Keratinocyte (primary cell): Measurements from ENCODE around the gene TSC22D4.

Experiments
- EZH2 ChIP-seq: IDR thresholded peaks from one replicate; pipeline ENCODE4 v1.6.1; 2012; ENCODE audit warnings: inconsistent platforms, mild to moderate bottlenecking, low read length, moderate library complexity
- TF ChIP-seq, protein P1 (sequence below), 3 experiments: IDR thresholded peaks in 1 of 3; conservative IDR thresholded peaks in 1 of 3; optimal IDR thresholded peaks in 1 of 3; 2 replicates in 2 of 3; 3 replicates in 1 of 3; pipeline versions ENCODE3 to v1.5.1; 2011; ENCODE audit warnings: low read length in 3 of 3, mild to moderate bottlenecking in 3 of 3, moderate library complexity in 2 of 3, control low read depth in 1 of 3, inconsistent platforms in 1 of 3; ENCODE audit not compliant: insufficient read depth in 2 of 3; ENCODE audit errors: extremely low read depth in 1 of 3

DNA sequence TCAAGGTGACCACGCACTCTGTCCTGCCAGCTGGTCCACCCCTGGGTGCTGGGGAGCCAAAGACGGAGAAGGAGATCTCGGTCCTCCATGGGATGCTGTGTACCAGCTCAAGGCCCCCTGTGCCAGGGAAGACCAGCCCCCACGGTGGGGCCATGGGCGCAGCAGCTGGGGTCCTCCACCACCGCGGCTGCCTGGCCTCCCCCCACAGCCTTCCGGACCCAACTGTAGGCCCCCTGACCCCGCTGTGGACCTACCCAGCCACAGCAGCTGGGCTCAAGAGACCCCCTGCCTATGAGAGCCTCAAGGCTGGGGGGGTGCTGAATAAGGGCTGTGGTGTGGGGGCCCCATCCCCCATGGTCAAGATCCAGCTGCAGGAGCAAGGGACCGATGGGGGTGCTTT lies 10.1 kb upstream of the TSC22D4 start:
- TF ChIP-seq, protein P1, sequence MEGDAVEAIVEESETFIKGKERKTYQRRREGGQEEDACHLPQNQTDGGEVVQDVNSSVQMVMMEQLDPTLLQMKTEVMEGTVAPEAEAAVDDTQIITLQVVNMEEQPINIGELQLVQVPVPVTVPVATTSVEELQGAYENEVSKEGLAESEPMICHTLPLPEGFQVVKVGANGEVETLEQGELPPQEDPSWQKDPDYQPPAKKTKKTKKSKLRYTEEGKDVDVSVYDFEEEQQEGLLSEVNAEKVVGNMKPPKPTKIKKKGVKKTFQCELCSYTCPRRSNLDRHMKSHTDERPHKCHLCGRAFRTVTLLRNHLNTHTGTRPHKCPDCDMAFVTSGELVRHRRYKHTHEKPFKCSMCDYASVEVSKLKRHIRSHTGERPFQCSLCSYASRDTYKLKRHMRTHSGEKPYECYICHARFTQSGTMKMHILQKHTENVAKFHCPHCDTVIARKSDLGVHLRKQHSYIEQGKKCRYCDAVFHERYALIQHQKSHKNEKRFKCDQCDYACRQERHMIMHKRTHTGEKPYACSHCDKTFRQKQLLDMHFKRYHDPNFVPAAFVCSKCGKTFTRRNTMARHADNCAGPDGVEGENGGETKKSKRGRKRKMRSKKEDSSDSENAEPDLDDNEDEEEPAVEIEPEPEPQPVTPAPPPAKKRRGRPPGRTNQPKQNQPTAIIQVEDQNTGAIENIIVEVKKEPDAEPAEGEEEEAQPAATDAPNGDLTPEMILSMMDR (optimal IDR thresholded peaks at IDR 0.05 in 1 of 3, IDR thresholded peaks at IDR 0.05 in 1 of 3, conservative IDR thresholded peaks at IDR 0.05 in 1 of 3; ENCODE audit: extremely low read depth in 1 of 3, insufficient read depth in 2 of 3, low read length in 3 of 3): no peak
- no peak for TF ChIP-seq EZH2
